Mucosa of gallbladder (tissue), 1 donor: ENCODE measurements around the gene SLC44A2. TPM values are rescaled to one million over a fixed set of nuclear protein-coding genes. Genes with fewer than 3 reads are reported as not detected.

Experiments
- DNase-seq: peaks from one replicate; pipeline ENCODE4 v3.0.0-alpha.2; 2020; ENCODE audit warnings: low spot score
- total RNA-seq: library from RNA; stranded (reverse); gene quantifications from one replicate; pipeline ENCODE4 v1.2.1, GENCODE V29; 2021
- donor health status: DM: no; HTN: no; CAD: no.

The SLC44A2 gene
- 223 TPM for total RNA-seq

GRCh38 chr19:10625003-10625761 is at the start of gene SLC44A2:
Gene SLC44A2 (plus strand): TSS chr19:10625553. CDS start chr19:10625634, 81 bp downstream.
- DNase-seq: peak; percentile 88

GRCh38 chr19:10577951-10578350 is 47.4 kb upstream of the SLC44A2 start:
- DNase-seq: no peak

GRCh38 chr19:10580979-10581631 is 44.2 kb upstream of the SLC44A2 start:
- peak; percentile 88 for DNase-seq

- DNase-seq: no peak
These were observed 43.3 kb upstream of the SLC44A2 start for GRCh38 chr19:10582091-10582490.

GRCh38 chr19:10583036-10583776 is 42.1 kb upstream of the SLC44A2 start:
- DNase-seq: no peak

- DNase-seq: no peak
These were observed 39.0 kb upstream of the SLC44A2 start for GRCh38 chr19:10586396-10586795.

- peak; percentile 32 for DNase-seq
These were observed 38.1 kb upstream of the SLC44A2 start, which contains the start of gene AP1M2 for GRCh38 chr19:10587022-10587838. Gene AP1M2 (minus strand): TSS chr19:10587312. CDS start chr19:10587231, 81 bp downstream.

GRCh38 chr19:10587839-10588150 is 37.6 kb upstream of the SLC44A2 start:
- no peak for DNase-seq

GRCh38 chr19:10593148-10593547 is 32.2 kb upstream of the SLC44A2 start:
- DNase-seq: no peak

- no peak for DNase-seq
These were observed 31.3 kb upstream of the SLC44A2 start for GRCh38 chr19:10593820-10594637.

- DNase-seq: no peak
These were observed 25.2 kb upstream of the SLC44A2 start for GRCh38 chr19:10600149-10600548.

GRCh38 chr19:10601999-10602329 is 23.4 kb upstream of the SLC44A2 start:
- no peak for DNase-seq

- DNase-seq: peak; percentile 83
These were observed 22.8 kb upstream of the SLC44A2 start for GRCh38 chr19:10602330-10603083.

GRCh38 chr19:10603084-10603872 is 22.1 kb upstream of the SLC44A2 start:
- peak; percentile 56 for DNase-seq

GRCh38 chr19:10603873-10604459 is 21.4 kb upstream of the SLC44A2 start:
- no peak for DNase-seq

GRCh38 chr19:10604460-10604980 is 20.8 kb upstream of the SLC44A2 start:
- no peak for DNase-seq

- DNase-seq: no peak
These were observed 13.4 kb upstream of the SLC44A2 start for GRCh38 chr19:10611907-10612306.

GRCh38 chr19:10612499-10613119 is 12.7 kb upstream of the SLC44A2 start:
- DNase-seq: peak; percentile 77
